A673 (cell line): ENCODE results near the gene SRPX. TPM values are rescaled to one million over a fixed set of nuclear protein-coding genes. Genes with fewer than 3 reads are reported as not detected.
A peak's percentile ranks its signal among the peaks of the same experiment; 100 is the strongest.

Source experiments
- BruUV-seq: library from RNA; stranded (reverse); fragments of 400-500 nt; replicated peaks from 2 replicates; lab custom pipeline; 2021; lab: Mats Ljungman, UMichigan
- CTCF ChIA-PET: fragments of 300-600 bp; sonication (Branson Sonifier 250); formaldehyde crosslinking; loops from one replicate; lab custom pipeline; 2022; ENCODE audit warnings: antibody characterized with exemption; lab: Charles Lee
- POLR2A ChIA-PET: fragments of 300-600 bp; sonication (Branson Sonifier 250); formaldehyde crosslinking; loops from one replicate; lab custom pipeline; 2022; ENCODE audit warnings: antibody characterized with exemption; ENCODE audit not compliant: low non-redundant PET; lab: Charles Lee
- DNase-seq: peaks from one replicate; pipeline ENCODE4 v3.0.0-alpha.2; 2015; ENCODE audit warnings: low spot score
- H3K27ac ChIP-seq: fragments of 200-600 bp; sonication (generic); 2 replicates; pipeline ENCODE4 v1.5.1; 2016; ENCODE audit warnings: mixed run types, low read depth, mild to moderate bottlenecking, mixed read lengths, antibody characterized with exemption, low read length; ENCODE audit not compliant: poor library complexity, severe bottlenecking
- H3K27me3 ChIP-seq: fragments of 200-600 bp; sonication (generic); replicated peaks from 2 replicates; pipeline ENCODE4 v1.6.1; 2017; ENCODE audit warnings: mixed run types, low read depth, mild to moderate bottlenecking, mixed read lengths, antibody characterized with exemption, low read length; ENCODE audit not compliant: insufficient read depth, poor library complexity
- H3K36me3 ChIP-seq: fragments of 200-600 bp; sonication (generic); 2 replicates; pipeline ENCODE4 v1.6.1; 2016; ENCODE audit warnings: mixed run types, mild to moderate bottlenecking, mixed read lengths, antibody characterized with exemption, low read length; ENCODE audit not compliant: insufficient read depth, poor library complexity, severe bottlenecking
- H3K4me1 ChIP-seq: fragments of 200-600 bp; sonication (generic); 2 replicates; pipeline ENCODE4 v1.6.1; 2017; ENCODE audit warnings: mixed run types, mild to moderate bottlenecking, mixed read lengths, antibody characterized with exemption, low read length; ENCODE audit not compliant: insufficient read depth, poor library complexity, severe bottlenecking
- H3K4me3 ChIP-seq: fragments of 200-600 bp; sonication (generic); 2 replicates; pipeline ENCODE4 v1.5.1; 2016; ENCODE audit warnings: low read depth, mixed run types, mild to moderate bottlenecking, mixed read lengths, low read length; ENCODE audit not compliant: poor library complexity, severe bottlenecking
- H3K9me3 ChIP-seq: fragments of 200-600 bp; sonication (generic); 2 replicates; pipeline ENCODE4 v1.6.1; 2016; ENCODE audit warnings: mixed run types, low read depth, mild to moderate bottlenecking, mixed read lengths, antibody characterized with exemption, low read length; ENCODE audit not compliant: poor library complexity, severe bottlenecking
- CTCF ChIP-seq: fragments of 300-800, 200-600 bp; sonication (generic); conservative IDR thresholded peaks from 2 replicates; pipeline ENCODE4 v1.5.1; 2017; ENCODE audit warnings: low read depth, mild to moderate bottlenecking, antibody characterized with exemption, low read length, moderate library complexity, mixed read lengths
- EZH2 ChIP-seq: fragments of 200-600 bp; sonication (generic); IDR thresholded peaks from 2 replicates; pipeline ENCODE4 v1.6.1; 2017; ENCODE audit warnings: borderline replicate concordance, low read depth, mild to moderate bottlenecking, mixed read lengths, antibody characterized with exemption, low read length; ENCODE audit not compliant: poor library complexity, severe bottlenecking
- intact Hi-C: fragments of 100-400 bp; cut with micrococcal nuclease; formaldehyde crosslinking; loops from one replicate; pipeline ENCODE4 v1.10.0; 2022; ENCODE audit not compliant: unreplicated experiment
- total RNA-seq: library from RNA; stranded (reverse); gene quantifications from 2 replicates; pipeline ENCODE4 v1.2.3, GENCODE V29; 2021

SRPX gene
- total RNA-seq, 1 experiment from 2014 or later = 1.1 TPM

- BruUV-seq = no TSS peak
- Histone ChIP-seq H3K27ac (no peak overlapping the region), H3K9me3 (no peaks in the 10 kb centered on the region), H3K4me1 (no peaks in the 10 kb centered on the region), H3K4me3 (peak overlapping the region; percentile 48), H3K36me3 (no peaks in the 10 kb centered on the region), H3K27me3 (peaks cover 8% of the 10 kb centered on the region)
- ChIA-PET POLR2A (no interaction called here), CTCF (interaction anchor here (0.7 to 0.8 kb wide), 2 partner anchors 62 to 217 kb away, joined by 3 to 4 read pairs; no protein-coding TSS in a partner anchor)
- intact Hi-C loops = no loop called here
- TF ChIP-seq CTCF (peak; percentile 37), EZH2 (no peak)
- peak; percentile 74 for DNase-seq
These were observed 652 bp downstream of the SRPX start for GRCh38 chrX:38220024-38220414.

GRCh38 chrX:38216642-38217041 is 4.0 kb downstream of the SRPX start:
- ChIA-PET CTCF (no interaction called here), POLR2A (no interaction called here)
- peaks cover 3% of the 10 kb centered on the region for H3K27me3 ChIP-seq
- H3K27ac ChIP-seq = no peak overlapping the region
- intact Hi-C loops = no loop called here
- TF ChIP-seq CTCF (no peak), EZH2 (no peak)
- H3K36me3 ChIP-seq = no peaks in the 10 kb centered on the region
- DNase-seq = no peak
- no peak overlapping the region for H3K4me3 ChIP-seq
- no TSS peak for BruUV-seq
- no peaks in the 10 kb centered on the region for H3K9me3 ChIP-seq
- no peaks in the 10 kb centered on the region for H3K4me1 ChIP-seq

- H3K27me3 ChIP-seq = peaks cover 3% of the 10 kb centered on the region
- no peaks in the 10 kb centered on the region for H3K36me3 ChIP-seq
- no peak for DNase-seq
- H3K27ac ChIP-seq = no peak overlapping the region
- no peak overlapping the region for H3K4me3 ChIP-seq
- TF ChIP-seq CTCF = no peak
- no peak for TF ChIP-seq EZH2
- POLR2A ChIA-PET = no interaction called here
- no peaks in the 10 kb centered on the region for H3K9me3 ChIP-seq
- intact Hi-C loops = no loop called here
- BruUV-seq = no TSS peak
- H3K4me1 ChIP-seq = no peaks in the 10 kb centered on the region
- CTCF ChIA-PET = no interaction called here
These were observed 5.8 kb downstream of the SRPX start for GRCh38 chrX:38214551-38215531.
